ENCODE results near the gene ZNF613.

- TF ChIP-seq CTCF (IDR thresholded peaks at IDR 0.05) (no peak), POLR2AphosphoS5 (IDR thresholded peaks at IDR 0.05) (no peak), POLR2A (IDR thresholded peaks at IDR 0.05) (no peak)
Measured at GRCh38 chr19:51884713-51885112, 42.6 kb upstream of the ZNF613 start.
